GM12801 (cell line): ENCODE measurements around the gene STIM1.

Experiments
- CTCF ChIP-seq: IDR thresholded peaks from one replicate; pipeline ENCODE4 v1.5.1; 2011; ENCODE audit warnings: control low read depth; ENCODE audit not compliant: insufficient read length; ENCODE audit errors: extremely low read depth

The STIM1 gene

GRCh38 chr11:4008116-4008515, 152.7 kb downstream of the STIM1 start:
- no peak for TF ChIP-seq CTCF

DNA sequence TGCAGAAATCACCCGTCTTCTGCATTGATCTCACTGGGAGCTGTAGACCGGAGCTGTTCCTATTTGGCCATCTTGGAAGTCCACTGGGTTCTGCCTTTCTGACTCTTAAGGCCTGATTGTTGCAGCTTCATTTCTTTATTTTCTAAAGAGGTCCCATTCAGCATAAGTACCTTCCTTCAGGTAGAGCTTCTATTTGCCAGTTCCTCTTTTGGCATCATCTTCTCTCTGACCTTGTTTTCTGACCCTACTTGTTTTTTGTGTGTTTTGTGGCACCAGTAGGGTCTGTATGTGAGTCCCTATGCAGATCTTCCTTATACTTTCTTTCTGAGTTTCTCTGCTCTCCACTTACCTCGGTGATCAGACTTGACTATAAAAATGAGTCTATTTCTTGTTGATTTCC, 161.7 kb downstream of the STIM1 start:
- no peak for TF ChIP-seq CTCF

DNA sequence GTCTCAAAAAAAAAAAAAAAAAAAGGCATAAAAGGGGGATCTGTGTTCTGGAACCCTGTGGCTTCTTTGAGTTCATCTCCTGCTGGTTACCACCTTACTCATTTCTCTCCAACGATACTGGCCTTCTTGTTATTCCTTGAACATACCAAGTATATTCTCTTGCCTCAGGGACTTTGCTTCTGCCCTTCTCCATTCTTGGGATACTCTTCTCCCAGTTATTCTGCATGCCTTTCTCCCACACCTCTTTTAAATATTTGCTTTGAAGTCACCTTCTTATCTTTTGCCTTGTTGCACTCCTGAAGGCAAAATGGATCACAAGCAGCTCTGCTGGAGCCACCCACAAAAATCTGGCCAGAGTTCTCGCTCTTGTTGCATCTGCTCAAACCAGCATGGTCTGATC, 163.2 kb downstream of the STIM1 start:
- no peak for TF ChIP-seq CTCF

DNA sequence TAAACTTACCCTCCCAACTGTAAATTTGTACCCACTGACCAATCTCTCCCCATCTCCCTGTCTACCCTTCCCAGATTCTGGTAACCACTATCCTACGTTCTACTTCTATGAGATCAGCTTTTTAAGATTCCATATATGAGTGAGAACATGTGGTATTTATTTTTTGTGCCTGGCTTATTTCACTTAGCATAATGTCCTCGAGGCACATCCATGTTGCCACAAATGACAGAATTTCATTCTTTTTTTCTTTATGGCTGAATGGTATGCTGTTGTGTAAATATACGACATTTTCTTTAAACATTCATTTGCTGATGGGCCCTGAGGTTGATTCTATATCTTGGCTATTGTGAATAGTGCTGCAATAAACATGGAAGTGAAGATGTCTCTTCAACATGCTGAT, 164.4 kb downstream of the STIM1 start:
- no peak for TF ChIP-seq CTCF

- TF ChIP-seq CTCF = no peak
These were observed 167.2 kb downstream of the STIM1 start for GRCh38 chr11:4022669-4023068.

- TF ChIP-seq CTCF = no peak
These were observed 169.9 kb downstream of the STIM1 start for GRCh38 chr11:4025248-4025966.

DNA sequence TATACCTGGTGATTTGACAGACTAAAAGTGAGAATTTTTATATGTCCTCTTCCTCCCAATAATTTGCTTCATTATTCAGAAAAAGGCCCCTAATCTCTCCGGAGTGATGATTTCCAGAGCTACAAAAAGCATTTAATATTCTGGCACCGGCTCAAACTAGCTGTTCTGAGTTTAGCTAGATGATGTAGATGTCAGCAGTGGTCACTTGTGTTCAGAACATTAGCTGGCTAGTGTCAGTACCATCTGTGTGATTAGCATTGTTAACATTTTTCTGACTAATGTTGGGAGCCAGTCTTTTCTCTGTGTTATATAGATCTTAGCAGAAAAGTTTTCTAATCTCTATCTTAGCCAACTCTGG, 170.5 kb downstream of the STIM1 start:
- no peak for TF ChIP-seq CTCF
